Measurements from ENCODE around the gene AFMID. TPM values are rescaled to one million over a fixed set of nuclear protein-coding genes. Genes with fewer than 3 reads are reported as not detected.

Gene AFMID
- total RNA-seq, 6 donors from 2014 or later = 30.5 to 265 (median 44.2) TPM

- ATAC-seq (ENCODE audit: low FRiP score in 2 of 2) (peak in 1 of 2 donors; percentile 35), DNase-seq (no peak)
- WGBS, 2 donors = 68 to 87% methylated on average over 10 of the region's 10 CpGs
- H3K27me3 ChIP-seq = peaks cover 0 to 19% (median 9%) of the 10 kb centered on the region in 4 donors
- peak overlapping the region in 2 of 4 donors; percentile 2 to 11 for H3K27ac ChIP-seq
- peaks cover 5 to 21% (median 15%) of the 10 kb centered on the region in 4 donors for H3K4me1 ChIP-seq
- no peak overlapping the region for H3K4me3 ChIP-seq
- no peaks in the 10 kb centered on the region for H3K9me3 ChIP-seq
- no peaks in the 10 kb centered on the region for H3K36me3 ChIP-seq
- TF ChIP-seq POLR2A (IDR thresholded peaks at IDR 0.05) = no peak
- no peak for TF ChIP-seq EP300 (IDR thresholded peaks at IDR 0.05)
- no peak for TF ChIP-seq POLR2AphosphoS5 (IDR thresholded peaks at IDR 0.05)
- no peak for TF ChIP-seq CTCF (IDR thresholded peaks at IDR 0.05)
Observed at GRCh38 chr17:78227455-78227916, 40.3 kb downstream of the AFMID start.

- H3K27ac ChIP-seq = no peak overlapping the region
- WGBS, 2 donors = 85 to 87% methylated on average over 4 of the region's 4 CpGs
- DNase-seq (no peak), ATAC-seq (ENCODE audit: low FRiP score in 2 of 2) (no peak)
- peaks cover 0 to 23% (median 15%) of the 10 kb centered on the region in 4 donors for H3K4me1 ChIP-seq
- H3K4me3 ChIP-seq = no peak overlapping the region
- H3K9me3 ChIP-seq = no peaks in the 10 kb centered on the region
- H3K27me3 ChIP-seq = peaks cover 0 to 22% (median 10%) of the 10 kb centered on the region in 4 donors
- TF ChIP-seq CTCF (IDR thresholded peaks at IDR 0.05) (no peak), POLR2AphosphoS5 (IDR thresholded peaks at IDR 0.05) (no peak), POLR2A (IDR thresholded peaks at IDR 0.05) (no peak), EP300 (IDR thresholded peaks at IDR 0.05) (no peak)
- H3K36me3 ChIP-seq = no peaks in the 10 kb centered on the region
Observed at GRCh38 chr17:78228176-78228575, 41.0 kb downstream of the AFMID start.

GRCh38 chr17:78230252-78230962, 43.2 kb downstream of the AFMID start:
- no peak for DNase-seq
- H3K9me3 ChIP-seq = no peaks in the 10 kb centered on the region
- peaks cover 0 to 22% (median 10%) of the 10 kb centered on the region in 4 donors for H3K27me3 ChIP-seq
- H3K36me3 ChIP-seq = no peaks in the 10 kb centered on the region
- WGBS, 2 donors = 69 to 76% methylated on average over 13 of the region's 13 CpGs
- peaks cover 0 to 23% (median 10%) of the 10 kb centered on the region in 4 donors for H3K4me1 ChIP-seq
- no peak for ATAC-seq (ENCODE audit: low FRiP score in 2 of 2)
- H3K27ac ChIP-seq = no peak overlapping the region
- no peak overlapping the region for H3K4me3 ChIP-seq
- TF ChIP-seq POLR2A (IDR thresholded peaks at IDR 0.05) (no peak), EP300 (IDR thresholded peaks at IDR 0.05) (no peak)

GRCh38 chr17:78230996-78231935, 44.1 kb downstream of the AFMID start, which contains the start of gene TMEM235:
TSS of gene TMEM235 (plus strand) at chr17:78231631. CDS start at chr17:78232024, 393 bp downstream.
- no peak for ATAC-seq (ENCODE audit: low FRiP score in 2 of 2)
- peaks cover 0 to 23% (median 10%) of the 10 kb centered on the region in 4 donors for H3K4me1 ChIP-seq
- no peak for TF ChIP-seq POLR2AphosphoS5 (IDR thresholded peaks at IDR 0.05)
- TF ChIP-seq POLR2A (IDR thresholded peaks at IDR 0.05) = no peak
- TF ChIP-seq EP300 (IDR thresholded peaks at IDR 0.05) = no peak
- no peak for TF ChIP-seq CTCF (IDR thresholded peaks at IDR 0.05)
- DNase-seq = peak in 1 of 2 donors; percentile 69
- no peak within 1 kb of the TSS for H3K4me3 ChIP-seq
- WGBS, 2 donors = 50% methylated on average over 28 of the region's 52 CpGs; no CpG with 5 or more reads in 1 of the 2 donors
- peaks cover 0 to 22% (median 10%) of the 10 kb centered on the region in 4 donors for H3K27me3 ChIP-seq
- H3K27ac ChIP-seq = no peak within 1 kb of the TSS
- H3K9me3 ChIP-seq = no peaks in the 10 kb centered on the region
- H3K36me3 ChIP-seq = no peaks in the 10 kb centered on the region

Data from upper lobe of left lung (tissue), 6 donors.